Activated CD4-positive, alpha-beta T cell treated with anti-CD3 and anti-CD28 coated beads, Interleukin-2, amount 10 ng/mL, durations not matched to agents 24 days and 14 days (primary cell): ENCODE measurements around the gene ZNF185. TPM values are rescaled to one million over a fixed set of nuclear protein-coding genes. Genes with fewer than 3 reads are reported as not detected.
"Not testable (repeated sequence)": the region's sequence is repeated elsewhere in the genome, so short reads cannot be mapped to it uniquely, and the experiment has no call there.

Source experiments
- DNase-seq: peaks from one replicate; pipeline ENCODE4 v3.0.0; 2022
- H3K27ac Mint-ChIP-seq: one replicate; pipeline ENCODE4 v1.8.0; 2022; ENCODE audit warnings: mild to moderate bottlenecking, mixed read lengths
- H3K27me3 Mint-ChIP-seq: one replicate; pipeline ENCODE4 v1.8.0; 2022; ENCODE audit warnings: mixed read lengths
- H3K36me3 Mint-ChIP-seq: one replicate; pipeline ENCODE4 v1.8.0; 2022; ENCODE audit warnings: low read depth, mild to moderate bottlenecking, mixed read lengths
- H3K4me1 Mint-ChIP-seq: one replicate; pipeline ENCODE4 v1.8.0; 2021; ENCODE audit warnings: mixed read lengths
- H3K4me3 Mint-ChIP-seq: one replicate; pipeline ENCODE4 v1.8.0; 2022; ENCODE audit warnings: mild to moderate bottlenecking, moderate library complexity, mixed read lengths
- H3K9me3 Mint-ChIP-seq: one replicate; pipeline ENCODE4 v1.8.0; 2021; ENCODE audit warnings: mixed read lengths
- intact Hi-C: fragments of 100-400 bp; cut with micrococcal nuclease; formaldehyde crosslinking; loops from one replicate; pipeline ENCODE4 v1.15.1; 2023
- total RNA-seq: library from RNA; stranded (reverse); gene quantifications from 2 replicates; pipeline ENCODE4 v1.2.3, GENCODE V29; 2022

ZNF185 gene
- total RNA-seq, 1 donor from 2014 or later, result 1.0 TPM

GRCh38 chrX:152901816-152902501, 4.1 kb downstream of the ZNF185 start:
- Mint-ChIP-seq H3K4me3 (no peak overlapping the region), H3K27ac (no peak overlapping the region), H3K27me3 (peaks cover 8% of the 10 kb centered on the region), H3K36me3 (no peaks in the 10 kb centered on the region), H3K9me3 (no peaks in the 10 kb centered on the region), H3K4me1 (no peaks in the 10 kb centered on the region)
- DNase-seq, result no peak
- intact Hi-C loops, result no loop called here

- H3K27ac Mint-ChIP-seq, result no peak overlapping the region
- peaks cover 10% of the 10 kb centered on the region for H3K27me3 Mint-ChIP-seq
- intact Hi-C loops, result no loop called here
- H3K4me1 Mint-ChIP-seq, result no peaks in the 10 kb centered on the region
- H3K4me3 Mint-ChIP-seq, result no peak overlapping the region
- H3K9me3 Mint-ChIP-seq, result no peaks in the 10 kb centered on the region
- no peak for DNase-seq
- no peaks in the 10 kb centered on the region for H3K36me3 Mint-ChIP-seq
Observed at GRCh38 chrX:152902502-152902820, 4.6 kb downstream of the ZNF185 start.

- no peak for DNase-seq
- H3K27me3 Mint-ChIP-seq, result peaks cover 9% of the 10 kb centered on the region
- H3K36me3 Mint-ChIP-seq, result no peaks in the 10 kb centered on the region
- H3K27ac Mint-ChIP-seq, result no peak overlapping the region
- intact Hi-C loops, result no loop called here
- H3K9me3 Mint-ChIP-seq, result no peaks in the 10 kb centered on the region
- H3K4me3 Mint-ChIP-seq, result no peak overlapping the region
- no peaks in the 10 kb centered on the region for H3K4me1 Mint-ChIP-seq
Observed at GRCh38 chrX:152903589-152903988, 5.7 kb downstream of the ZNF185 start.

GRCh38 chrX:152904151-152905080, 6.5 kb downstream of the ZNF185 start:
- intact Hi-C loops, result no loop called here
- Mint-ChIP-seq H3K36me3 (no peaks in the 10 kb centered on the region), H3K4me1 (no peaks in the 10 kb centered on the region), H3K27ac (no peak overlapping the region), H3K9me3 (no peaks in the 10 kb centered on the region), H3K27me3 (peaks cover 5% of the 10 kb centered on the region), H3K4me3 (no peak overlapping the region)
- DNase-seq, result peak; percentile 79

GRCh38 chrX:152905081-152905420, 7.2 kb downstream of the ZNF185 start:
- Mint-ChIP-seq H3K9me3 (no peaks in the 10 kb centered on the region), H3K27ac (no peak overlapping the region), H3K36me3 (no peaks in the 10 kb centered on the region), H3K27me3 (peaks cover 5% of the 10 kb centered on the region), H3K4me3 (no peak overlapping the region), H3K4me1 (no peaks in the 10 kb centered on the region)
- no peak for DNase-seq
- intact Hi-C loops, result no loop called here

- H3K27ac Mint-ChIP-seq, result no peak overlapping the region
- no peaks in the 10 kb centered on the region for H3K4me1 Mint-ChIP-seq
- intact Hi-C loops, result no loop called here
- H3K4me3 Mint-ChIP-seq, result no peak overlapping the region
- no peaks in the 10 kb centered on the region for H3K9me3 Mint-ChIP-seq
- H3K27me3 Mint-ChIP-seq, result peaks cover 2% of the 10 kb centered on the region
- no peaks in the 10 kb centered on the region for H3K36me3 Mint-ChIP-seq
- DNase-seq, result no peak
Observed at GRCh38 chrX:152907084-152907651, 9.3 kb downstream of the ZNF185 start.

GRCh38 chrX:152908486-152908885, 10.6 kb downstream of the ZNF185 start:
- H3K4me1 Mint-ChIP-seq, result no peaks in the 10 kb centered on the region
- no peaks in the 10 kb centered on the region for H3K36me3 Mint-ChIP-seq
- no peak overlapping the region for H3K4me3 Mint-ChIP-seq

GRCh38 chrX:152910018-152910417, 12.2 kb downstream of the ZNF185 start:
- H3K9me3 Mint-ChIP-seq, H3K27ac Mint-ChIP-seq, DNase-seq, H3K27me3 Mint-ChIP-seq, H3K4me1 Mint-ChIP-seq, intact Hi-C loops, H3K4me3 Mint-ChIP-seq, H3K36me3 Mint-ChIP-seq: not testable (repeated sequence)

More at GRCh38 chrX:152908486-152908885, 10.6 kb downstream of the ZNF185 start:
- intact Hi-C loops, result no loop called here
- H3K9me3 Mint-ChIP-seq, result no peaks in the 10 kb centered on the region
- no peak overlapping the region for H3K27ac Mint-ChIP-seq
- H3K27me3 Mint-ChIP-seq, result peaks cover 2% of the 10 kb centered on the region
- DNase-seq, result no peak

GRCh38 chrX:152912106-152912505, 14.2 kb downstream of the ZNF185 start:
- Mint-ChIP-seq H3K4me1 (no peaks in the 10 kb centered on the region), H3K27ac (no peak overlapping the region), H3K36me3 (no peaks in the 10 kb centered on the region), H3K4me3 (no peak overlapping the region), H3K9me3 (no peaks in the 10 kb centered on the region), H3K27me3 (peaks cover under 1% of the 10 kb centered on the region)
- DNase-seq, result no peak
- intact Hi-C loops, result no loop called here

GRCh38 chrX:152912641-152913040, 14.8 kb downstream of the ZNF185 start:
- intact Hi-C loops, result no loop called here
- Mint-ChIP-seq H3K4me1 (no peaks in the 10 kb centered on the region), H3K4me3 (no peak overlapping the region), H3K9me3 (no peaks in the 10 kb centered on the region), H3K27me3 (no peaks in the 10 kb centered on the region), H3K27ac (no peak overlapping the region), H3K36me3 (no peaks in the 10 kb centered on the region)
- no peak for DNase-seq

- Mint-ChIP-seq H3K36me3 (no peaks in the 10 kb centered on the region), H3K4me3 (no peak overlapping the region), H3K9me3 (no peaks in the 10 kb centered on the region), H3K27me3 (no peaks in the 10 kb centered on the region), H3K4me1 (no peaks in the 10 kb centered on the region), H3K27ac (no peak overlapping the region)
- intact Hi-C loops, result no loop called here
- no peak for DNase-seq
Observed at GRCh38 chrX:152913346-152913745, 15.5 kb downstream of the ZNF185 start.

GRCh38 chrX:152913910-152914309, 16.0 kb downstream of the ZNF185 start:
- no peaks in the 10 kb centered on the region for H3K4me1 Mint-ChIP-seq
- H3K9me3 Mint-ChIP-seq, result no peaks in the 10 kb centered on the region
- DNase-seq, result no peak
- no peaks in the 10 kb centered on the region for H3K27me3 Mint-ChIP-seq
- intact Hi-C loops, result no loop called here
- no peak overlapping the region for H3K4me3 Mint-ChIP-seq
- no peak overlapping the region for H3K27ac Mint-ChIP-seq
- H3K36me3 Mint-ChIP-seq, result no peaks in the 10 kb centered on the region

GRCh38 chrX:152915541-152916241, 17.8 kb downstream of the ZNF185 start:
- Mint-ChIP-seq H3K4me3 (no peak overlapping the region), H3K4me1 (no peaks in the 10 kb centered on the region), H3K9me3 (no peaks in the 10 kb centered on the region), H3K27ac (no peak overlapping the region), H3K27me3 (no peaks in the 10 kb centered on the region), H3K36me3 (no peaks in the 10 kb centered on the region)
- DNase-seq, result peak; percentile 56
- intact Hi-C loops, result no loop called here
